Measurements from ENCODE around the gene ELMOD1.

- TF ChIP-seq POLR2A (IDR thresholded peaks at IDR 0.05) (no peak), CTCF (IDR thresholded peaks at IDR 0.05) (no peak)
Measured at GRCh38 chr11:107581147-107581546, 9.8 kb upstream of the ELMOD1 start.

Data from thyroid gland (tissue), 4 donors.